ENCODE measurements around the gene POR.

Gene POR

DNA sequence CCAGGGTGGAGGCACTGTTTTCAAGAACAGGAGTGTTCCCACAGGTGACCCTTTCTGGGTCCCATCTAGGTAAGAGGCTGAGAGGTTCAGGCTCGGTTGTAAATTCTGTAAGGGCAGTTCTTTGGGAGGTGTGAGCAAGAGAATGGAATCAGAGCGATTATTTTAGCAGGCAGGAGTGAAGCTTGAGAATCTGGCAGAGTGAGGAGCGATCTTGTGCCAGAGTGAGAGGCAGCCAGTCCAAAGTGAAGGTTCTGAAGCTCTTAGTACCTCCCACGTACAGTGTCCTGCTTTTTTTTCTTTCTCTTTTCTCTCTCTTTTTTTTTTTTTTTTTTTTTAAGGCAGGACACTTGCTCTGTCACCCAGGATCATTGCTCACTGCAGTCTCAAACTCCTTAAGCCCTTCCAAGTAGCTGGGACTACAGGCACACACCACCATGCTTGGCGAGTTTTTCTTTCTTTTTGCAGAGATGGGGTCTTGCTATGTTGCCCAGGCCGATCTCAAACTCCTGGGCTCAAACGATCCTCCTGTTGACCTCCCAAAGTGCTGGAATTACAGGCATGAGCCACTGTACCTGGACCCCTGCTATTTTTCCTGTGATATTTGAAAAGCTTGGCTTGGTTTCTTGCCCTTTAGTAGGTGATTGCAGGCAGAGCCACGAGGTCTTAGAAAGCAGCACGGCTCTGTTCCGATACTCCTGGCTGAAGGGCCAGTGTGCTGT lies 10.9 kb downstream of the POR start:
- no peak for DNase-seq (ENCODE audit: low read depth in 2 of 2)
- TF ChIP-seq, protein P1, sequence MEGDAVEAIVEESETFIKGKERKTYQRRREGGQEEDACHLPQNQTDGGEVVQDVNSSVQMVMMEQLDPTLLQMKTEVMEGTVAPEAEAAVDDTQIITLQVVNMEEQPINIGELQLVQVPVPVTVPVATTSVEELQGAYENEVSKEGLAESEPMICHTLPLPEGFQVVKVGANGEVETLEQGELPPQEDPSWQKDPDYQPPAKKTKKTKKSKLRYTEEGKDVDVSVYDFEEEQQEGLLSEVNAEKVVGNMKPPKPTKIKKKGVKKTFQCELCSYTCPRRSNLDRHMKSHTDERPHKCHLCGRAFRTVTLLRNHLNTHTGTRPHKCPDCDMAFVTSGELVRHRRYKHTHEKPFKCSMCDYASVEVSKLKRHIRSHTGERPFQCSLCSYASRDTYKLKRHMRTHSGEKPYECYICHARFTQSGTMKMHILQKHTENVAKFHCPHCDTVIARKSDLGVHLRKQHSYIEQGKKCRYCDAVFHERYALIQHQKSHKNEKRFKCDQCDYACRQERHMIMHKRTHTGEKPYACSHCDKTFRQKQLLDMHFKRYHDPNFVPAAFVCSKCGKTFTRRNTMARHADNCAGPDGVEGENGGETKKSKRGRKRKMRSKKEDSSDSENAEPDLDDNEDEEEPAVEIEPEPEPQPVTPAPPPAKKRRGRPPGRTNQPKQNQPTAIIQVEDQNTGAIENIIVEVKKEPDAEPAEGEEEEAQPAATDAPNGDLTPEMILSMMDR (IDR thresholded peaks at IDR 0.05; ENCODE audit: low read depth, low read length): no peak
- no peak overlapping the region for H3K4me3 ChIP-seq (replicated peaks in 1 of 2; ENCODE audit: low read depth in 2 of 2, low read length in 2 of 2)

DNA sequence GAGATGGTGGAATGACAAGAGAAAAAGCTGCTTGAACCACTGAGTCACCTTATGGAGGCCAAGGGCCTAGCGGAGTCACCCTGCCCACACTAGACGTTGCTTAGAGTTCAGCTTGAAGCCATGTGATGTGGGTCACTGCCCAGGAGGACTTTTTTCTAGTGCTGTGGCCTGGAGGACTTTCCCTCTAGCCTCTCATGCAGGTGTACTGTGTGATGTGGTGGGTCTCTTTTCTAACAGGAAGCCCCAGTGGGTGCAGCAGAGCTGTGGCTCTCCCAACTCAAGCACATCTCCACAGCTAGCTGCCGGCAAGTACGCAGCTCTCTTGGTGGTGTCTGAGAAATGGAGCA lies 13.6 kb downstream of the POR start:
- TF ChIP-seq, protein P1 (IDR thresholded peaks at IDR 0.05; ENCODE audit: low read depth, low read length): no peak
- no peak overlapping the region for H3K4me3 ChIP-seq (replicated peaks in 1 of 2; ENCODE audit: low read depth in 2 of 2, low read length in 2 of 2)
- no peak for DNase-seq (ENCODE audit: low read depth in 2 of 2)

DNA sequence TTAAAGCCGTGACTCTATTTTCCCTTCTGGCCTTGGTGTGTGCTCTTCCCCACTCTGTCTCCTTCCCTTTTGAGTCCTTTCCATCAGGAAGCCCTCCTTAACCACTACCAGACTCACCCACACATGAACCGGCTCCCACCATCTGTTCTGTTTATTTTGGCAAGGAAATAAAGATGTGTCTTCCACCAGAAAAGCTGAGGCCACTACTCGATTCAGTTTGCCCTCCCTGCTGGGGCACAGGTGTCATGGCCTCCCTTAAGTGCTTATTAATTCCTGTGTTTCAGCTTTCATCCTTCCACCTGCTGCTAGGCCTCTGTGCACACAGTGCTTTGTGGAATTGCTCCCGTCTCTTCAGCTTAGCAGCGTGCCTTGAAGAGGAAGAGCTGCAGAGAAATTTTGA lies 16.7 kb downstream of the POR start:
- no peak overlapping the region for H3K4me3 ChIP-seq (replicated peaks in 1 of 2; ENCODE audit: low read depth in 2 of 2, low read length in 2 of 2)
- TF ChIP-seq, protein P1 (IDR thresholded peaks at IDR 0.05; ENCODE audit: low read depth, low read length): no peak
- DNase-seq (ENCODE audit: low read depth in 2 of 2): no peak

DNA sequence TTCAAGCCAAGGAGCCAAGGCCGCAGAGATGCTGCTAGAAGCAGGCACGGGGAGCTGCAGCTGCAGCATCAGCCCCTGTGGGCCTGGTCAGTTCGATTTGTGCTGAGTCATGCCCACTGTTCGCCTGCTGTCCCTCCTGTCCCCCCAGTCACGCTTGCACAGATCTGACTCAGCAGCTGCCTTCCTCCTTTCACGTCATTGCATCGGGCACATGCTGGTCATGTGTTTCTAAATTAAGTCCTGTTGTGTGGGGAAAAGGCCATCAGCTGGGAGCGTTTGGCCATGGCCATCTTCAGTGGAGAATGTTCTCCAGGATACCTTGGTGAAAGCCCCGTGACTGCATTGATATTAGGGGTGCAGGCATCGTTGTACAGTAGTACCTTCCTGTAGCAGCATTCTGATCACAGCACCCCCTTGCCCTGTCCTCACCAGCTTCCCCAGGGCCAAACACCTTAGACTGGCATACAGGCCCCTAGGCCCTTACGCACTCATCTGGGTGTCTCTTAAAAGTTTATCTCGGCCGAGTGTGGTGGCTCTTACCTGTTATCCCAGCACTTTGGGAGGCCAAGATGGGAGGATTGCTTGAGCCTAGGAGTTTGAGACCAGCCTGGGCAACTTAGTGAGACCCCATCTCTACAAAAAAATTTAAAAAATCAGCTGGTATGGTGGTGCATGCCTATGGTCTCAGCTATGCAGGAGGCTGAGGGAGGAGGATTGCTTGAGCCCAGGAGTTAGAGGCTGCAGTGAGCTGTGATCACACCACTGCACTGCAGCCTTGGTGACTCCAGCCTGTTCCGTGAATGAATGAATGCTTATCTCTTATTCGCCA lies 23.2 kb downstream of the POR start:
- TF ChIP-seq, protein P1 (IDR thresholded peaks at IDR 0.05; ENCODE audit: low read depth, low read length): no peak
- peak; percentile 90 to 93 for DNase-seq (ENCODE audit: low read depth in 2 of 2)
- H3K4me3 ChIP-seq (replicated peaks in 1 of 2; ENCODE audit: low read depth in 2 of 2, low read length in 2 of 2): no peak overlapping the region

DNA sequence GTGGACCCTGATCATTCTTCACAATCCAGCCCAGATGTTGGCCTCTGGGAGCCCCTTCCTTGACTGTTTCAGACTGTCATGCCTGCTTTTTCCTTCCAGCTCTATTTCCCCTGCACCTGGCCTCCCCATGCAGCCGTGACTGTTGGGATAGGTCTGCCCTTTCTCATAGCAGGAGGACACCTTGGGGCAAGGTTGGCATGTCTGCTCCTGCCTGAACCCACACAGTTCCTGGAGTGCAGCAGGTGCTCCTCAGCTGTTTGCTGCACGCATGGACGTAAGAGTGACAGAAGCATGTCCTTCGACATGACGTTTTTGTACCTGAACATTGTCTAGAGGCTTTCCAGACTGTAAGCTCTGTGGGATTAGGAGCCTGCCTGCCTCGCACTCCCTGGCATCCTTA lies 24.0 kb downstream of the POR start:
- H3K4me3 ChIP-seq (replicated peaks in 1 of 2; ENCODE audit: low read depth in 2 of 2, low read length in 2 of 2): no peak overlapping the region
- TF ChIP-seq, protein P1 (IDR thresholded peaks at IDR 0.05; ENCODE audit: low read depth, low read length): no peak
- DNase-seq (ENCODE audit: low read depth in 2 of 2): no peak

DNA sequence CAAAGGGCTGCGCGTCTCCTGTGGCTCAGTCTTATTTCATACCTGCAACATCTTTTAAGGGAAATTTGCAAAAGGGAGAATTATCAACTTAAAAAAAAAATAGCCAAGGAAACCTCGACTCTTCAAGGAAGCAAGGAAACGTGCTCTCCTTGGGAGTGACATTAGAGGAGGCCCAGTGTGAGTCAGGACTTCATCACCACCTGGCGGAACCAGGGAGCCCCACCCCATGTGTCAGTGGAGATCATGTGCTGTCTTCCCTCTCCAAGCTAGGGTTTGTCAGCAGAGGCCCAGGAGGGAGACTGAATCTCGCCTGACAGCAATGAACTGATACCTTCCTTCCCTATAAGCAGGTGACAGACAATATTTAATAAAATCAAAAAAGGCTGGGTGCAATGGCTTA lies 28.9 kb downstream of the POR start:
- peak in 1 of 2 donors; percentile 77 for DNase-seq (ENCODE audit: low read depth in 2 of 2)
- no peak overlapping the region for H3K4me3 ChIP-seq (replicated peaks in 1 of 2; ENCODE audit: low read depth in 2 of 2, low read length in 2 of 2)
- TF ChIP-seq, protein P1 (IDR thresholded peaks at IDR 0.05; ENCODE audit: low read depth, low read length): no peak

Measured in cardiac fibroblast (primary cell).